CD14-positive monocyte (primary cell): ENCODE measurements around the gene CHRM4. TPM values are rescaled to one million over a fixed set of nuclear protein-coding genes. Genes with fewer than 3 reads are reported as not detected.

Source experiments
- DNase-seq, 3 donors: peaks; one replicate each; pipeline ENCODE4 v3.0.0-alpha.2; 2011 to 2022
- H2AFZ ChIP-seq: 2 replicates; pipeline ENCODE4 v1.6.0; 2012; ENCODE audit warnings: mild to moderate bottlenecking, low read depth, low read length, inconsistent platforms; ENCODE audit not compliant: insufficient read depth, poor library complexity, severe bottlenecking
- H3K27ac ChIP-seq, 2 donors: 1 replicate in 1 of 2; 2 replicates in 1 of 2; pipeline ENCODE4 v1.5.1; 2012 to 2013; ENCODE audit warnings: low read length in 2 of 2, control low read depth in 1 of 2, inconsistent platforms in 1 of 2, low read depth in 1 of 2, mild to moderate bottlenecking in 1 of 2
- H3K27me3 ChIP-seq, 2 donors: one replicate each; pipeline versions ENCODE4 v1.6.0 to v1.6.1; 2011 to 2013; ENCODE audit warnings: low read length in 2 of 2; ENCODE audit not compliant: control insufficient read depth in 2 of 2, insufficient read depth in 2 of 2
- H3K36me3 ChIP-seq, 2 donors: replicated peaks in 1 of 2; 1 replicate in 1 of 2; 2 replicates in 1 of 2; pipeline versions ENCODE4 v1.5.1 to v1.6.1; 2012 to 2013; ENCODE audit warnings: low read length in 2 of 2, control low read depth in 1 of 2, inconsistent platforms in 1 of 2, mild to moderate bottlenecking in 1 of 2; ENCODE audit not compliant: insufficient read depth in 2 of 2, control insufficient read depth in 1 of 2
- H3K4me1 ChIP-seq, 2 donors: 1 replicate in 1 of 2; 2 replicates in 1 of 2; pipeline versions ENCODE4 v1.5.1 to v1.6.1; 2012 to 2013; ENCODE audit warnings: low read length in 2 of 2, control low read depth in 1 of 2, inconsistent platforms in 1 of 2, mild to moderate bottlenecking in 1 of 2, moderate library complexity in 1 of 2; ENCODE audit not compliant: insufficient read depth in 2 of 2, control insufficient read depth in 1 of 2
- H3K4me2 ChIP-seq: replicated peaks from 2 replicates; pipeline ENCODE3; 2012; ENCODE audit warnings: low read length, moderate library complexity, mild to moderate bottlenecking; ENCODE audit not compliant: poor library complexity, severe bottlenecking; ENCODE audit errors: extremely low read depth
- H3K4me3 ChIP-seq, 3 experiments: fragments of 200-600 bp in 1 of 3; sonication (generic) in 1 of 3; replicated peaks in 1 of 3; 1 replicate in 2 of 3; 2 replicates in 1 of 3; pipeline ENCODE4 v1.5.1; 2011 to 2013; ENCODE audit warnings: low read length in 3 of 3, mild to moderate bottlenecking in 3 of 3, control low read depth in 2 of 3, low read depth in 2 of 3, inconsistent platforms in 1 of 3, moderate library complexity in 1 of 3
- H3K79me2 ChIP-seq: 2 replicates; pipeline ENCODE4 v1.6.0; 2012; ENCODE audit warnings: mild to moderate bottlenecking, control low read depth, inconsistent platforms, low read length, moderate library complexity; ENCODE audit not compliant: insufficient read depth
- H3K9ac ChIP-seq: 2 replicates; pipeline ENCODE4 v1.6.0; 2017; ENCODE audit warnings: low read length, mild to moderate bottlenecking; ENCODE audit not compliant: insufficient read depth, poor library complexity, severe bottlenecking
- H3K9me3 ChIP-seq, 2 donors: replicated peaks in 1 of 2; 1 replicate in 1 of 2; 2 replicates in 1 of 2; pipeline versions ENCODE4 v1.5.1 to v1.6.1; 2012 to 2013; ENCODE audit warnings: low read length in 2 of 2, control low read depth in 1 of 2; ENCODE audit not compliant: control insufficient read depth in 1 of 2, insufficient read depth in 1 of 2
- H4K20me1 ChIP-seq: 2 replicates; pipeline ENCODE4 v1.6.0; 2012; ENCODE audit warnings: mild to moderate bottlenecking, low read length, control low read depth, moderate library complexity; ENCODE audit not compliant: insufficient read depth
- H3K27ac Mint-ChIP-seq, 7 donors: one replicate each; pipeline ENCODE4 v1.8.0; 2020; ENCODE audit warnings: mild to moderate bottlenecking in 7 of 7, mixed read lengths in 7 of 7, moderate library complexity in 6 of 7, inconsistent platforms in 2 of 7
- H3K27me3 Mint-ChIP-seq, 3 donors: one replicate each; pipeline ENCODE4 v1.8.0; 2021 to 2022; ENCODE audit warnings: low read depth in 3 of 3, mild to moderate bottlenecking in 3 of 3, mixed read lengths in 3 of 3, moderate library complexity in 3 of 3, inconsistent platforms in 1 of 3
- H3K36me3 Mint-ChIP-seq, 2 donors: one replicate each; pipeline ENCODE4 v1.8.0; 2020; ENCODE audit warnings: mixed read lengths in 2 of 2, inconsistent platforms in 1 of 2, mild to moderate bottlenecking in 1 of 2
- H3K4me1 Mint-ChIP-seq: one replicate; pipeline ENCODE4 v1.8.0; 2020; ENCODE audit warnings: mild to moderate bottlenecking, mixed read lengths
- H3K4me3 Mint-ChIP-seq, 2 donors: one replicate each; pipeline ENCODE4 v1.8.0; 2020; ENCODE audit warnings: mild to moderate bottlenecking in 2 of 2, mixed read lengths in 2 of 2, moderate library complexity in 1 of 2
- H3K9me3 Mint-ChIP-seq, 7 donors: one replicate each; pipeline ENCODE4 v1.8.0; 2020 to 2022; ENCODE audit warnings: mixed read lengths in 7 of 7, mild to moderate bottlenecking in 6 of 7, moderate library complexity in 6 of 7, inconsistent platforms in 2 of 7
- CTCF ChIP-seq: fragments of 200-600 bp; IDR thresholded peaks from one replicate; pipeline ENCODE4 v1.8.0; 2022; ENCODE audit warnings: antibody characterized with exemption, mild to moderate bottlenecking
- WGBS: methylation state at CpG from one replicate; pipeline ENCODE4 v1.1.5; 2013; ENCODE audit warnings: missing lambda C conversion rate; ENCODE audit not compliant: insufficient coverage; 5-methylcytosine and 5-hydroxymethylcytosine counted together
- intact Hi-C, 2 donors: fragments of 100-400 bp; cut with micrococcal nuclease; formaldehyde crosslinking; loops; one replicate each; pipeline versions ENCODE4 v1.15.0 to v1.15.1; 2023
- polyA plus RNA-seq, 3 donors: library from polyadenylated mRNA; depleted of rRNA in 1 of 3; unstranded in 2 of 3; stranded (reverse) in 1 of 3; fragments of 300-500 nt in 2 of 3; fragments of >200 nt in 1 of 3; fragmentation: Illumina TruSeq in 2 of 3; gene quantifications; 1 replicate in 2 of 3; 2 replicates in 1 of 3; pipeline ENCODE4 v1.2.3, GENCODE V29; 2012 to 2021

Gene CHRM4
- polyA plus RNA-seq, 3 donors = 0.15 to 0.57 TPM; not detected in 1

- Mint-ChIP-seq H3K4me3 (peak overlapping the region in 1 of 2 donors; percentile 39), H3K27me3 (peaks cover 68 to 95% (median 75%) of the 10 kb centered on the region in 3 donors), H3K4me1 (peaks cover 37% of the 10 kb centered on the region), H3K9me3 (peaks cover 0 to 22% (median 4%) of the 10 kb centered on the region in 7 donors), H3K27ac (no peak overlapping the region), H3K36me3 (peaks cover 0 to 3% of the 10 kb centered on the region in 2 donors)
- Histone ChIP-seq H3K4me2 (no peak overlapping the region), H3K27me3 (peaks cover 49 to 66% of the 10 kb centered on the region in 2 donors), H3K27ac (no peak overlapping the region), H2AFZ (no peak overlapping the region), H3K79me2 (no peaks in the 10 kb centered on the region), H4K20me1 (peaks cover 51% of the 10 kb centered on the region), H3K36me3 (no peaks in the 10 kb centered on the region), H3K9ac (no peak overlapping the region), H3K9me3 (peaks cover 3 to 27% of the 10 kb centered on the region in 2 donors), H3K4me1 (peaks cover 27 to 48% of the 10 kb centered on the region in 2 donors), H3K4me3 (no peak overlapping the region)
- intact Hi-C loops = loop anchor here (10.0 kb wide), 2 partner anchors 148 to 228 kb away; partner anchors contain the start of genes ATG13 (in 1 of the 2) and HARBI1 (in 1 of the 2)
- peak in 1 of 3 donors; percentile 50 for DNase-seq
- 80% methylated on average over 2 of the region's 4 CpGs for WGBS
- no peak for TF ChIP-seq CTCF
Observed at GRCh38 chr11:46386674-46387073, 4.9 kb downstream of the CHRM4 start.

DNA sequence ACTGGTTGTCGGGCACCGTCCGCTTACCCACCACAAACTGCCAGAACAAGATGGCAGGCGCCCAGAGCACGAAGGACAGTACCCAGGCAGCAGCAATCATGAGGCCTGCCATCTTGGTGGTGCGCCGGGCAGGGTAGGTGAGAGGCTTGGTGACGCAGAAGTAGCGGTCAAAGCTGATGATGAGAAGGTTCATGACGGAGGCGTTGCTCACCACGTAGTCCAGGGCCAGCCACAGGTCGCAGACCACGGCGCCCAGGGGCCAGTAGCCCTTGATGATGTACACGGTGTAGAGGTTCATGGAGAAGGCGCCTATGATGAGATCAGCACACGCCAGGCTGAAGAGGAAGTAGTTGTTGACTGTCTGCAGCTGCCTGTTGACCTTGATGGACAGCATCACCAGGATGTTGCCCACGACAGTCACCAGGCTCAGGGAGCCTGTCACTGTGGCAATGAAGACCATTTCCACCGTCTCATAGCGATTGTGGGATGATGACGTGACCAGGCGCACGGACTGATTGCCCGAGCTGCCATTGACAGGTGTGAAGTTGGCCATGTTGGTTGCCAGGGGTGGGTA is 5.5 kb downstream of the CHRM4 start:
- WGBS = 92% methylated on average over 25 of the region's 25 CpGs
- peaks cover 28 to 44% of the 10 kb centered on the region in 2 donors for H3K4me1 ChIP-seq
- no peak overlapping the region for H3K4me2 ChIP-seq

More for the DNA sequence above, 5.5 kb downstream of the CHRM4 start:
- Mint-ChIP-seq H3K4me1 (peaks cover 37% of the 10 kb centered on the region), H3K27me3 (peaks cover 68 to 98% (median 77%) of the 10 kb centered on the region in 3 donors), H3K4me3 (peak overlapping the region in 1 of 2 donors; percentile 39), H3K9me3 (peaks cover 0 to 22% (median 4%) of the 10 kb centered on the region in 7 donors), H3K27ac (peak overlapping the region in 2 of 7 donors; percentile 21 to 30), H3K36me3 (peaks cover 0 to 3% of the 10 kb centered on the region in 2 donors)
- no peak overlapping the region for H3K9ac ChIP-seq
- H2AFZ ChIP-seq = no peak overlapping the region
- intact Hi-C loops = loop anchor here (10.0 kb wide), 2 partner anchors 149 to 229 kb away; partner anchors contain the start of genes ATG13 (in 1 of the 2) and HARBI1 (in 1 of the 2)
- TF ChIP-seq CTCF = no peak
- H3K27ac ChIP-seq = no peak overlapping the region
- peaks cover 3 to 27% of the 10 kb centered on the region in 2 donors for H3K9me3 ChIP-seq
- H3K4me3 ChIP-seq = no peak overlapping the region
- no peaks in the 10 kb centered on the region for H3K36me3 ChIP-seq
- no peak for DNase-seq
- peaks cover 53% of the 10 kb centered on the region for H4K20me1 ChIP-seq
- H3K27me3 ChIP-seq = peaks cover 46 to 65% of the 10 kb centered on the region in 2 donors
- H3K79me2 ChIP-seq = no peaks in the 10 kb centered on the region
